ENCODE data around the gene FCN1.

FCN1 gene

GRCh38 chr9:134951461-134951860 is 33.7 kb upstream of the FCN1 start:
- no peak for DNase-seq (ENCODE audit: low read depth)
- TF ChIP-seq CTCF (IDR thresholded peaks at IDR 0.05; ENCODE audit: low read depth, low read length, missing control alignments), result no peak
- no peak overlapping the region for H3K4me3 ChIP-seq (ENCODE audit: low read depth, low read length)

- H3K4me3 ChIP-seq (ENCODE audit: low read depth, low read length), result no peak overlapping the region
- DNase-seq (ENCODE audit: low read depth), result no peak
- TF ChIP-seq CTCF (IDR thresholded peaks at IDR 0.05; ENCODE audit: low read depth, low read length, missing control alignments), result no peak
These were observed 32.9 kb upstream of the FCN1 start for GRCh38 chr9:134950386-134951210.

- no peak overlapping the region for H3K4me3 ChIP-seq (ENCODE audit: low read depth, low read length)
- TF ChIP-seq CTCF (IDR thresholded peaks at IDR 0.05; ENCODE audit: low read depth, low read length, missing control alignments), result no peak
- no peak for DNase-seq (ENCODE audit: low read depth)
These were observed 32.1 kb upstream of the FCN1 start for GRCh38 chr9:134949681-134950385.

GRCh38 chr9:134948149-134948548 is 30.4 kb upstream of the FCN1 start:
- DNase-seq (ENCODE audit: low read depth), result no peak
- no peak overlapping the region for H3K4me3 ChIP-seq (ENCODE audit: low read depth, low read length)
- TF ChIP-seq CTCF (IDR thresholded peaks at IDR 0.05; ENCODE audit: low read depth, low read length, missing control alignments), result no peak

- no peak for TF ChIP-seq CTCF (IDR thresholded peaks at IDR 0.05; ENCODE audit: low read depth, low read length, missing control alignments)
- no peak overlapping the region for H3K4me3 ChIP-seq (ENCODE audit: low read depth, low read length)
- DNase-seq (ENCODE audit: low read depth), result no peak
These were observed 29.7 kb upstream of the FCN1 start for GRCh38 chr9:134947265-134947955.

- DNase-seq (ENCODE audit: low read depth), result no peak
- H3K4me3 ChIP-seq (ENCODE audit: low read depth, low read length), result no peak overlapping the region
- TF ChIP-seq CTCF (IDR thresholded peaks at IDR 0.05; ENCODE audit: low read depth, low read length, missing control alignments), result no peak
These were observed 29.0 kb upstream of the FCN1 start for GRCh38 chr9:134946663-134947062.

Measured in GM12864 (cell line).